Osteoblast (primary cell): ENCODE data around the gene CCDC148. TPM values are rescaled to one million over a fixed set of nuclear protein-coding genes. Genes with fewer than 3 reads are reported as not detected.
"Not testable (repeated sequence)": the region's sequence is repeated elsewhere in the genome, so short reads cannot be mapped to it uniquely, and the experiment has no call there.

Source experiments
- DNase-seq: peaks from one replicate; pipeline ENCODE4 v3.0.0; 2011; ENCODE audit warnings: low spot score, mixed read lengths; ENCODE audit not compliant: insufficient read length; ENCODE audit errors: missing footprints
- H2AFZ ChIP-seq: 2 replicates; pipeline ENCODE4 v1.6.0; 2011; ENCODE audit warnings: mild to moderate bottlenecking, low read length
- H3K27ac ChIP-seq: 2 replicates; pipeline ENCODE4 v1.5.1; 2011; ENCODE audit warnings: mild to moderate bottlenecking, low read depth, low read length, moderate library complexity
- H3K27me3 ChIP-seq: 2 replicates; pipeline ENCODE4 v1.6.0; 2012; ENCODE audit warnings: mild to moderate bottlenecking, control low read depth, inconsistent platforms, low read length, moderate library complexity; ENCODE audit not compliant: insufficient read depth
- H3K36me3 ChIP-seq: 2 replicates; pipeline ENCODE4 v1.5.1; 2011; ENCODE audit warnings: mild to moderate bottlenecking, low read length, control low read depth, moderate library complexity; ENCODE audit not compliant: insufficient read depth
- H3K4me1 ChIP-seq: 2 replicates; pipeline ENCODE4 v1.5.1; 2011; ENCODE audit warnings: mild to moderate bottlenecking, low read length, control low read depth, moderate library complexity; ENCODE audit not compliant: insufficient read depth
- H3K4me2 ChIP-seq: 2 replicates; pipeline ENCODE4 v1.6.0; 2011; ENCODE audit warnings: mild to moderate bottlenecking, low read length; ENCODE audit not compliant: insufficient read depth
- H3K4me3 ChIP-seq: fragments of 200-600 bp; sonication (generic); 3 replicates; pipeline ENCODE4 v1.5.1; 2012; ENCODE audit warnings: mild to moderate bottlenecking, low read length, inconsistent platforms; ENCODE audit not compliant: insufficient read depth
- H3K79me2 ChIP-seq: 2 replicates; pipeline ENCODE4 v1.6.0; 2012; ENCODE audit warnings: mild to moderate bottlenecking, low read length, control low read depth, inconsistent platforms; ENCODE audit not compliant: insufficient read depth
- H3K9me3 ChIP-seq: 2 replicates; pipeline ENCODE4 v1.5.1; 2011; ENCODE audit warnings: low read depth, low read length, control low read depth
- H4K20me1 ChIP-seq: 2 replicates; pipeline ENCODE4 v1.6.0; 2012; ENCODE audit warnings: mild to moderate bottlenecking, low read length, control low read depth; ENCODE audit not compliant: insufficient read depth
- total RNA-seq: library from RNA; depleted of rRNA; stranded (reverse); fragments of >200 nt; gene quantifications from 2 replicates; pipeline ENCODE4 v1.2.3, GENCODE V29; 2012
- TF ChIP-seq, protein P1 (sequence below): IDR thresholded peaks from 2 replicates; pipeline ENCODE4 v1.5.1; 2011; ENCODE audit warnings: mild to moderate bottlenecking, low read depth, low read length, moderate library complexity; ENCODE audit errors: extremely low read depth

The CCDC148 gene
- total RNA-seq, 1 donor: 1.8 TPM

DNA sequence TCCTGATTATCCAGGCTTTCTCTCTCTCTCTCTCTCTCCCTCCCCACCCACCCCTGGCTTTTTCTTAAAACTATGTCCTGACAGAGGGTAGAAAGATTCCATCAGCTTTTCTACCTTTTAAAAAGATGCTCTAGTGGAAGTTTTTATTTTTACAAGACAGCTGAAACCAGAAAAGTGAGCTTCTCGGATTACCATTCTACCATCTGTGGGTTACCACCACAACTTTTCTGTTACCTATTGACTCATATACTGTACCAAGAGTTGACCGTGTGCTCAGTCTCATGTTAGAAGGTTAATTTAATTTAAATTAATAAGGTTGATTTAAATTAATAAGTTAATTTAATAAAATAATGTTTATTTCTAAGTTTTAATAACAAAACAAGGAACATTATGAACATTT is 217.3 kb downstream of the CCDC148 start:
- H4K20me1 ChIP-seq: no peaks in the 10 kb centered on the region
- H3K27ac ChIP-seq: no peak overlapping the region
- H3K4me2 ChIP-seq: no peak overlapping the region
- no peaks in the 10 kb centered on the region for H3K36me3 ChIP-seq
- no peak for DNase-seq
- TF ChIP-seq, protein P1, sequence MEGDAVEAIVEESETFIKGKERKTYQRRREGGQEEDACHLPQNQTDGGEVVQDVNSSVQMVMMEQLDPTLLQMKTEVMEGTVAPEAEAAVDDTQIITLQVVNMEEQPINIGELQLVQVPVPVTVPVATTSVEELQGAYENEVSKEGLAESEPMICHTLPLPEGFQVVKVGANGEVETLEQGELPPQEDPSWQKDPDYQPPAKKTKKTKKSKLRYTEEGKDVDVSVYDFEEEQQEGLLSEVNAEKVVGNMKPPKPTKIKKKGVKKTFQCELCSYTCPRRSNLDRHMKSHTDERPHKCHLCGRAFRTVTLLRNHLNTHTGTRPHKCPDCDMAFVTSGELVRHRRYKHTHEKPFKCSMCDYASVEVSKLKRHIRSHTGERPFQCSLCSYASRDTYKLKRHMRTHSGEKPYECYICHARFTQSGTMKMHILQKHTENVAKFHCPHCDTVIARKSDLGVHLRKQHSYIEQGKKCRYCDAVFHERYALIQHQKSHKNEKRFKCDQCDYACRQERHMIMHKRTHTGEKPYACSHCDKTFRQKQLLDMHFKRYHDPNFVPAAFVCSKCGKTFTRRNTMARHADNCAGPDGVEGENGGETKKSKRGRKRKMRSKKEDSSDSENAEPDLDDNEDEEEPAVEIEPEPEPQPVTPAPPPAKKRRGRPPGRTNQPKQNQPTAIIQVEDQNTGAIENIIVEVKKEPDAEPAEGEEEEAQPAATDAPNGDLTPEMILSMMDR: no peak
- no peaks in the 10 kb centered on the region for H3K9me3 ChIP-seq
- no peaks in the 10 kb centered on the region for H3K4me1 ChIP-seq
- H3K4me3 ChIP-seq: no peak overlapping the region
- H3K79me2 ChIP-seq: no peaks in the 10 kb centered on the region
- no peak overlapping the region for H2AFZ ChIP-seq
- H3K27me3 ChIP-seq: no peaks in the 10 kb centered on the region

DNA sequence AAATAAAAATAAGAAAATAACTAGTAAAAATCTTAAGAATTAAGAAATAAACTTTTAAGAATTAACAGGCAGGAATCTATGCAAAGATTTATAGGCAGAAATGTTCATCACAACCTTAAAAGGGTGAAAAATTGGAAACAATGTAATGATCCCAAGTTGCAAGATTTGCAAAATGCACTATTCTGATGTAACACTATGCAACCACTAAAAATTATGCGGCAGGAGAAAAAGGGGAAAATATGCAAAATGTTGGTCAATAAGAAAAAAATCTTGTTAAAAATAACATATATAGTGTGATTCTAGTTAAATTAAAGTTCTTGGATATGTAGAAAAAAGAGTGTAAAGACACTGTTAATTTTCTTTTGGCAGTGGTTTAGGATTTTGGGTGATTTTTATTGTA is 222.1 kb downstream of the CCDC148 start:
- no peaks in the 10 kb centered on the region for H4K20me1 ChIP-seq
- no peaks in the 10 kb centered on the region for H3K79me2 ChIP-seq
- H3K4me1 ChIP-seq: no peaks in the 10 kb centered on the region
- no peaks in the 10 kb centered on the region for H3K36me3 ChIP-seq
- H3K4me2 ChIP-seq: no peak overlapping the region
- H3K27me3 ChIP-seq: no peaks in the 10 kb centered on the region
- H3K4me3 ChIP-seq: no peak overlapping the region
- no peak for DNase-seq
- TF ChIP-seq, protein P1: no peak
- H3K27ac ChIP-seq: no peak overlapping the region
- H2AFZ ChIP-seq: no peak overlapping the region
- no peaks in the 10 kb centered on the region for H3K9me3 ChIP-seq

DNA sequence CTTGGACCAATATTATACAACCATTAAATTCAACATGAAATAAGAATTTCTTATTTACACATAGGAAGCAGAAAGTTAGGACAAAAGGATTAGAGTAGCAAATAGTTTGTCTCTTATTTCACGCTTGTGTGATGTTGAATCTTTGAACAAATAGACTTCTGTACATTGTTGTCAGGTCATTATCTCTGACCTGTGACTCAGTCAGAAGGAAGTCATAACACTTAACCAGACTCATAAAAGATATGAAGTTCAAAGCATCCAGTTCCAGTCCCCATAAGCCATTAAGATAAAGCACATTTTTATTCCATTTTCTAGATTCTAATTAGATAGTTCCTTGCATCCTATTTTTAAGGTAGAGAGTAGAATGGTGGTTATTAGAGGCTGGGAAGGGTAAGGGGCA is 224.1 kb downstream of the CCDC148 start:
- H3K27me3 ChIP-seq: no peaks in the 10 kb centered on the region
- no peak for DNase-seq
- no peaks in the 10 kb centered on the region for H3K4me1 ChIP-seq
- H4K20me1 ChIP-seq: no peaks in the 10 kb centered on the region
- no peaks in the 10 kb centered on the region for H3K36me3 ChIP-seq
- H3K27ac ChIP-seq: no peak overlapping the region
- no peak overlapping the region for H2AFZ ChIP-seq
- H3K4me3 ChIP-seq: no peak overlapping the region
- H3K4me2 ChIP-seq: no peak overlapping the region
- H3K9me3 ChIP-seq: no peaks in the 10 kb centered on the region
- no peaks in the 10 kb centered on the region for H3K79me2 ChIP-seq
- TF ChIP-seq, protein P1: no peak

DNA sequence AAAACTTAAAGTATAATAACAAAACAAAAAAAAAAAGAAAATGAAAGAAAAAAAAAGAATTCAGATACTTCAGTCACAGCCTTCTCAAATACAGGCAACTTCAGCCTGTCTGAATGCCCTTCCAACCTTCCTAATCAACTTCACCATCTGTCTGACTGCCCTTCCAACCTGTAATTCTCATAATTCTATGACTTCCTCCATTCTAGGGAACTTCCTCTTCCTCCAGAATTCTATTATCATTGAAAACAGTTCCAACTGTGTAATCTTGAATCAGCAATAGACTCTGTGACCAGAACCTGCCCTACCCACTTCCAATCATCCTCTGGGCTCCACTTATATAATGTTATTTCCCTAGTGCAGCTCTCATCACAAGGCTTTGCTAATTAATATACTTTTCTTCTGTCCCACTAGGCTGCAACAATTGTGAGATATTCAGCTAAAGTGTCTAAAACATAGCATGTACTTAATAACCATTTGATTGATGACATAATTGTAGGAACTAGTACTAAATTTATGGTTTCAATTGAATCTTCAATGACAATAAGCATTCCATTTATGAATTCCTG is 227.5 kb downstream of the CCDC148 start:
- TF ChIP-seq, protein P1: no peak
- Histone ChIP-seq H3K4me1 (no peaks in the 10 kb centered on the region), H3K4me2 (no peak overlapping the region), H3K27me3 (no peaks in the 10 kb centered on the region), H3K79me2 (no peaks in the 10 kb centered on the region), H3K9me3 (no peaks in the 10 kb centered on the region), H3K36me3 (no peaks in the 10 kb centered on the region), H3K4me3 (no peak overlapping the region), H3K27ac (no peak overlapping the region), H4K20me1 (no peaks in the 10 kb centered on the region), H2AFZ (no peak overlapping the region)
- no peak for DNase-seq

DNA sequence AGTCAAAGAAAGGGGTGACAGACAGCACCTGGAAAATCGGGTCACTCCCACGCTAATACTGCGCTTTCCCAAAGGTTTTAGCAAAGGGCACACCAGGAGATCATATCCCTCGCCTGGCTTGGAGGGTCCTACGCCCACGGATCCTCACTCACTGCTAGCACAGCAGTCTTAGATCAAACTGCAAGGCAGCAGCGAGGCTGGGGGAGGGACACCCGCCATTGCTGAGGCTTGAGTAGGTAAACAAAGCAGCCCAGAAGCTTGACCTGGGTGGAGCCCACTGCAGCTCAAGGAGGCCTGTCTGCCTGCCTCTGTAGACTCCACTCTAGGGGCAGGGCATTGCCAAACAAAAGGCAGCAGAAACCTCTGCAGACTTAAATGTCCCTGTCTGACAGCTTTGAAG is 233.5 kb downstream of the CCDC148 start:
- not testable (repeated sequence) for H3K4me2 ChIP-seq, H4K20me1 ChIP-seq, H3K79me2 ChIP-seq, H2AFZ ChIP-seq, H3K27me3 ChIP-seq, H3K4me1 ChIP-seq, H3K9me3 ChIP-seq, DNase-seq, H3K36me3 ChIP-seq, H3K27ac ChIP-seq, H3K4me3 ChIP-seq
